IPS-11a (cell line): ENCODE data around the gene PRELID1.

ENCODE experiments used
- H3K4me3 ChIP-seq: one replicate; pipeline ENCODE4 v1.5.1; 2013; ENCODE audit warnings: low read depth, low read length, control low read depth

Gene PRELID1

DNA sequence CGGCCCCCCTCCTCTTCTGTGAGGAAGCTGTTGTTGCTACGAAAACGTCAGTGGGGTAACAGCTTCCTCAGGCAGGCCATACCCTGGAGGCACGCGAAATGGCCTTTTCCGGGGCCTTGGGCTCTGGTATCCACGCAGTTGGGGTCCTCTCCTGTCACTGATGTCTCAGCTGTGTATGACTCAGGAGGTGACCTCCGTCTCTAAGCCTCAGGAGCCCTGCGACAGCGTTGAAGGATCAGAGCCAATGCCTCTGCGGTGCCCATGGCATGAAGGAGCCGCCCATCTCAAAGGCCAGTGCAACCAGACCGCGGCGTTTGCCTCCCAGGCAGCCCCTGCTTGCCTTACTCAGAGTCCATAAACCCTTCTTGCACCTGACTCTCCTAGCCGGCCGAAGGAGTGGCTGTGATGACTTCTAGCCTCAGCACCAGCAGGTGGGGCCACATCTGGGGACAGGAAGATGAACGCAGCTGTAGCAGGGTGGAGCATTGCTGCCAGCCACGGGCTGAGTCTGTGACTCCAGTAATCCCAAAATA lies 9.1 kb downstream of the PRELID1 start:
- peak overlapping the region; percentile 44 for H3K4me3 ChIP-seq

DNA sequence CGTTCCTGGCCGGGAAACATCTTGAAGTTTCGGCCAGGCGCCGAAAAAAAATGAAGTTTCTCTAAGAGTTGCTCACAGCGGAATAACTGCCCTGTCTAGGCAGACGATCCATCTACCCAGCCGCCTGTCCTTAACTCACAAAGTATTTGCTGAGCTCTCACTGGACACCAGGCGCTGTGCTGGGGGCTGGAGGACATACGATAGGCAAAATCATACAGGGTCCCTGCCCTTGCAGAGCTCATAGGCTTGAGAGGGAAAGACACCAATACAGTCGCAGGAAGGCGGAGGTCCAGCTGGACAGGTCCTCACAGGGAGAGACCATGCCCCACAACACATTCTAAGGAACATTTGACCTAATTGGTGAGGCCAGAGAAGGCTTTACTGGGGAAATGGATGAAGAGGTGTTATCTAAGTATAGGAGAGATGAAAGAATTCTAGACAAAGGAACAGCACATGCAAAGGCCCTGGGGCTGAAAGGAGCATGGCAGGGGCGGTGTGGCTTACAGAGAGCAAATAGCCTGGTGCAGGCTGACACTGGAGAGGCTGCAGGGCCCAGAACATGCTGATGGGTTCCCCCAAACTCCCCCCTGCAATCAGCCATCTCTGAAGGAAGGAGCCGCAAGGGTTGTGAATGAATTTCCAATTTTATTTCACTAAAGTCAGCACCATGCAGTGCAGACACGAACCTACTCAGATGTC lies 10.1 kb downstream of the PRELID1 start:
- no peak overlapping the region for H3K4me3 ChIP-seq

DNA sequence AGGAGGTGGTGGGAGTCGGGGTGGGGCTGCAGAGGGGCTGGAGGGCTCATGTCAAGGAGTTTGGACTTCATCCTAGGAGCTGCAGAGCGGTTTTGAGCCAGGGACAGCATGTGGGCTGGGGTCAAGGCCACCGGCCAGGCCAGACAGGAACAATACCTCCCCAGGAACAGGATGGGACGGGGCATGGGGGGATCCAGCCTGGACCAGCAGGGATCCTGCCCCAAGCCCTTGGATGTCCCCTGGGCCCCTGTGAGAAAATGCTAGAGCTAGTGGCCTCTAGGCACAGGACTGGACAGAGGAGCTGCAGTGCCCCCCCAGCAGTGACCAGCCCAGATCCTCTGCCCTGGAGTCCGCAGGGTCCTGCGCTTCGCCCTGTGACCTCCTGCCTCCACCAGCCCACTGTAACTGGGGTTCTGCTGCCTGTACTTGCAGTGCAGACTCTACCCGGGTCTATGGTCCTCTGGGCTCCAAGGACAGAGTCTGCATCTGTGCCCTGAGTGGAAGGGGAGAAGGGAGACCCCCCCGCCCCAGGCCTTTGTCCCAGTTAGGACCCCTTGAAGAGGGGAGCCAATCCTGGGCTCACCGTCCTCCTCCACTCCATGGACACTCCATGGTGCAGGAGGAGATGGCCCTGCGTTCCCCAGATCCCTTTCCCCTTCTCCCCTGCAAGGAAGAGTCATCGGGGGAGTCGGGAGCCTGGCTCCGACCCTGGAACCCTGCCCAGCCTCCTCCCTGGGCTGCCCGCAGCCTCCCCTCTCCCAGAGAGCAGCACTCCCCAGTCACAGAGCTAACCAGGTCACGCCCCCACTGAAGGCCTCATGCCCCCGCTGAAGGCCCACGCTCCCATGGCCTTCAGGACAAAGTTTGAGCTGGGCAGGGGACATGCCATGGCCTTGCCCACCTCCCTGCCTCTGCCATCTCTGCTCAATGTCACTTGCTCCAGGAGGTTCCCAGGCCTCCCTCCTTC lies 11.1 kb downstream of the PRELID1 start:
- H3K4me3 ChIP-seq = no peak overlapping the region

DNA sequence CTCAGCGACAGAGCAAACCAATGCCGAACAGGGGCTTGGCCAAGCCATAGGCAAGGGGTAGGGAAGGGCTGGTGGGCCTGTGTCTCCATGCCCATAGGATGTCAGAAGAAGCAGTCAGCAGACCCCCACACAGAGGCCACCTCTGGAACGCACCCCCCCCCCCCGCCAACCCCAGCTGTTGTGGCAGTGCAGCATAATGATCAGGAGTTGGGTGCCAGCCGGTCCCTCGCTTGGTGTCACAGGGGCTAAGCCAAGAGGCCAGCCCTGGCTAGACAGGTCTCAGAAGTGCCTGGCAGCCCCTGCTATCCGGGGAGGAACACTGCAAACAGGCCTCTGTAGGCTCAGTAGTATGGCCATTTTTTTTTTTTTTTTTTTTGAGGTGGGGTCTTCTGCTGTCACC lies 11.8 kb downstream of the PRELID1 start:
- H3K4me3 ChIP-seq = no peak overlapping the region

DNA sequence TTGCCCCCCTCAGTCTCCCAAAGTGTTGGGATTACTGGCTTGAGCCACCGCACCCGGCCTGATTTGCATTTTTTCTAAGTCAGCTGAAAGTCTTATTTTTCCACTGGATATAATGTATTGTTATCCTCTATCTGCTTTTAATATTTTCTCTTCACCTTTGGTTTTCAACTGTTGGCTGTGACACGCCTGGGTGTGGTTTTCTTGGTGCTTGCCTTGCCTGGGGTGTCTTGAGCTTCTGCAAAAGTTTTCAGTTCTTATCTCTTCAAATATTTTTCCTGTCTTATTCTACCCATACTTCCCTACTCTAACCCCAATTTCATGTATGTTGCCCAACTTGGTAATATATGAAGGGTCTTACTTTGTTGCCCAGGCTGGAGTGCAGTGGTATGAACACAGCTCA lies 12.4 kb downstream of the PRELID1 start:
- H3K4me3 ChIP-seq = no peak overlapping the region

DNA sequence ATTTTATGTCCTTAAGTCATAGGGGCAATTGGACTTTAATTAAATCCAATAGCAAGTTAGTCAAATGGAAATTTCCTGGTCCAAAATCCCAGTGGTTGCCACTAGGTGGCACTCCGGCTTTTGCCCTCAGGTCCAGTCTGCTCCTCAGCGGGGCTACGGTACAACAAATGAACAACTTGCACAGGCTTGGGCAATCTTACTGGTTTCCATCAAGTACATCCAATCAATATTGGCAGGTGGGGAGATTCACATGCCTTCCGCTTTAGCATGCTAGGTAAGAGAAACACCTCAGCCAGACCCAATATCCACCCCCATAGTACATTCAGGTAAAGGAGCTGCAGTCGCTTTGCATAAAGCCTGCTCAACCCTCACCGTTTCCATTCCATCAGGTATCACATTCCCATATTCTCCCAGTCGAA lies 14.4 kb downstream of the PRELID1 start:
- no peak overlapping the region for H3K4me3 ChIP-seq

DNA sequence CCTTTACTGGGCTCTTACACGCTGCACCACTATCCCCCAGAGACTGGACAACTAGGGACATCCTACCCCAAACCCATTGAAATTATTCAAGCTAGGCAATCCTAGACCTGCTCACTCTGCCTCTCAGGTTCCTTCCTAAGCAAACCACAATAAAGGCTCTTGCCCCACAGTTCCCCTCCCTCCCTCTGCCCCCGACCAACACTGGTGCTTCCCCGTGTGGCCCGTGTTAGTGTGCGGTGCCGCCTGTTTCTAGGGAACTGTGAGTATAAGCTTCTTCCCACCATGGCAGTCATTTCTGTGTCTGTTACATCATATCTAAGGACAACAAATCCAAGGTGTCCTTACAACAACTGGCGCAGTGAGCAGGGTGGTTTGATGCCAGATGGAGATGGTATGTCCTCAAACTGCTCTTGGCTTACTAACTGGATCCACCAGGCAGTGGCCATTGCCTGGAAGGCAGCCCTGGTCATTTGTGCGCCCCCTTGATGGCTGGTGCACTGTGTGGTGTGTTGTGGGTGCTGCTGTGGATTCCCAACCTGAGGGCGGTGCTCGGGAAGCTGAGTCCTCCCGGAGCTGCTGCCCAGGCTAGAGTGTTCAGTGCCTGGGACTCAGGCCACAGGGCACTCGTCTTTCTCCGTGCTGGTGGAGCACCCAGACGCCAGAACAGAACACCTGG lies 16.5 kb downstream of the PRELID1 start:
- no peak overlapping the region for H3K4me3 ChIP-seq

DNA sequence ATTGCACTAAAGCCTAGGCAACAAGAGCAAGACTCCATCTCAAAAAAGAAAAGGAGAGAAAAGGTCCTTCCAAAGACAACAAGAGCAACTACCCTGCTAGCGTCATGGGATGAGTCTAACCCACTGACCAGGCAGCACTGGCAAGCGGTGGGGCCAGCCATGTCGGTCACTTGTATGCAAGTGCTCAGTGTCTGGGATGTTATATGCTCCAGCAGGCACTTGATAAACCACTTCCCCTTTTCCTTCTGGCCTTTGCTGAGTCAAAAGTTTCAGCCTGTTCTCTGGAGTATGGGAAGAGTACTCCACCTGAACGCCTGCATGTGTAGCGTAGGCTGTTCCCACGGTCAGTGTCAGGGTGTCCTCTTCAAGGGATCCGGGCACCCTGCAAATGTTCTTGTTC lies 17.3 kb downstream of the PRELID1 start:
- no peak overlapping the region for H3K4me3 ChIP-seq

DNA sequence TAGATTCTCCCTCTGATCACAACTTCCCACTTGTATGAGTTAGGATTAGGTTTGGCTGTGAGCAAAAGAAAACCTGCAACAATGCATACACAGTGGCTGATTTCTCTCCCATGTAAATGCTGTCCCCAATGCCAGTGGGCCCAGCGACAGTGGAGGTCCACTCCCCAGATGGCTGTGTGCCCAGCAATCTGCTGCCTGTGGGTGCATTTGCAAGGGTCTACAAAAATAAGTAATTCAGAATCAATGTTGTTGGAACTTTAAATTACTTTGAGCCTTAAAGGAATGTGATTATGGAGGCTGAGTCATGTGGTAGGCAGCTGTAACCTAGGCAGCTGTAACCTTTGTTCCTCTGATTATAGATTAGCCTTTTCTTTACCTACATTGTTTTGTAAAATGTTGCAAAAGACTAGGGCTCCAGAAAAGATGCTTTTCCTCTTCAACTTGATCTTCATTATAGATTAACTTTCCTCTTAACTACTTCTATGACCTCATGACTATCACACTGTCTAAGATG lies 22.3 kb downstream of the PRELID1 start:
- H3K4me3 ChIP-seq = no peak overlapping the region

DNA sequence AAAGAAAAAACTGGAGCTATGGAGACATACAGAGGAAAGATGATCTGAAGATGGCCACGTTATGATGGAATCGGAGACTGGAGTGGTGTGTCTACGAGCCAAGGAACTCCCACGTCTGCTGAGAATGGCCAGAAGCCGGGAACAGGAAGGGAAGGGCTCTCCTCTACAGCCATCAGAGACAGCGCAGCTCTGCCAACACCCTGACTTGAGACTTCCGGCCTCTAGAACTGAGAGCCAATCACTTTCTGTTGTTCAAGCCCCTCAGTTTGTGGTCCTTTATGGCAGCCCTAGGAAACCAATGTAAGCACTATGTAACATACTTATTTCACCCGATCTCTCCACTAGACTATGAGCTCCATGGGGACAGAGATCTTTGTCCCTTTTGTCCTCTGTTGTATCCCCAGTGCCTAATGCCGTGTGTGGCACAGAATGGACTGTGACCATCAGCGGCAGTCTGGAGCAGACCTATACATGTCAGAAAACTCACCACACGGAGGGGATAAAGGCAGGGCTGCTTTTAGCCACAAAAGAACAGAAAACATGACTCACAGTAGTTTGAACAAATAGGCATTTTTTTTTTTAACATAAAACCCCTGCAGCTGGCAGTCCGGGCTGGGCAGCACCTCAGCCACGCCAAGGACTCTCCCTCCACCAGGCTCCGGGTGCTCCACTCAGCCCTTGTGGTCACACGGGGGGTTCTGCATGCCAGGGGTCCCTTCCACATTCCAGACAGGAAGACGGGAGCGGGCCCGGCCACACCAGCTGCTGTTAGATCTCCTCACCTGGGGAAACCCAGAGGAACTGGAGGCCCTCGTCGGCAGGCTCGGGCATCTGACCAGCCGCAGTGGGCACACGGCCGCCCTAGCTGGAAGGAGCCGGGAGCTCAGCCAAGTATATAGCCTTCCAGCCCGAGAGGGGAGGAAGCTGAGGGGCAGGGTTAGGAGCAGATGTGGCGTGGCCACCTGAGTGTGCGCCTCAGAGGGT lies 24.2 kb downstream of the PRELID1 start:
- no peak overlapping the region for H3K4me3 ChIP-seq

DNA sequence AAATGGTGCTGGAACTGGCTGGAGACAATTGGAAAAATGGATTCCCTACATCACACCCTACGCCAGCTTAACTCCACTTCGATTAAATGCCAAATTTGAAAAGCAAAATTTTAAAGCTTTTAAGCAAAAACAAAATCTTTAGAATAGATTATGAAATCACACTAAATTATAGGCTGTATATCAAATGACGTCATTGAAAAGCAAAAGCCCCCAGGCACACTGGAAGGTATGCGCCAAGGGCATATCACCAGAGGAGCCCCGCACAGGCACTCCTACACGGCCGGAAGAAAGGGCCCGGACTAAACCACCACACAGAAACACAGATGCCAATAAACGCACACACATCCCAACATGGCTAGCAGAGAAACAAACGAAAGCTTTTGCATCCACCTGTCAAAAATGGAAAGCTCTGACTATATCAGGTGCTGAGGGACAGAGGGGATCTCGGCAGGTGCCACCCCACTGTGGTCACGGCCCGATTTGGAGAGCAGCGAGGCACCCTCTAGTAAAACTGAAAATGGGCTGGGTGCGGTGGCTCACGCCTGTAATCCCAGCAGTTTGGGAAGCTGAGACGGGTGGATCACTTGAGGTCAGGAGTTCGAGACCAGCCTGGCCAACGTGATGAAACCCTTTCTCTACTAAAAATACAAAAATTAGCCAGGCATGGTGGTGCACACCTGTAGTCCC lies 25.1 kb downstream of the PRELID1 start:
- no peak overlapping the region for H3K4me3 ChIP-seq

DNA sequence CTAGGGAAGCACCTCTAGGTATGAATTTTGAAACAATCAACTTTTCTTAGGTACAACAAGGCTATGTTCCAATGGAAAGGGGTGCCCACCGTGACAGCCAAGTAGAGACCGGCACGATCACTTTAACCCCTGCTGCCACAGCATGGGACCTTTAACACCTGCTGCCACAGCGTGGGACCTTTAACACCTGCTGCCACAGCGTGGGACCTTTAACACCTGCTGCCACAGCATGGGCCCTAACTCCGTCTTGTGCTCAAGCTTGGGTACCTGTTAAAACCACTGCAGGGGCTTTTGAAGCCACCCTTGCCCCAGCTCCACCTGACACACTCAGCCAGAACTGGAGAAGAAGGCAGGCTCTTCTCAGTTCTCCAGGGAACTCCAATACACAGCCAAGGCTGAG lies 26.3 kb downstream of the PRELID1 start:
- no peak overlapping the region for H3K4me3 ChIP-seq

DNA sequence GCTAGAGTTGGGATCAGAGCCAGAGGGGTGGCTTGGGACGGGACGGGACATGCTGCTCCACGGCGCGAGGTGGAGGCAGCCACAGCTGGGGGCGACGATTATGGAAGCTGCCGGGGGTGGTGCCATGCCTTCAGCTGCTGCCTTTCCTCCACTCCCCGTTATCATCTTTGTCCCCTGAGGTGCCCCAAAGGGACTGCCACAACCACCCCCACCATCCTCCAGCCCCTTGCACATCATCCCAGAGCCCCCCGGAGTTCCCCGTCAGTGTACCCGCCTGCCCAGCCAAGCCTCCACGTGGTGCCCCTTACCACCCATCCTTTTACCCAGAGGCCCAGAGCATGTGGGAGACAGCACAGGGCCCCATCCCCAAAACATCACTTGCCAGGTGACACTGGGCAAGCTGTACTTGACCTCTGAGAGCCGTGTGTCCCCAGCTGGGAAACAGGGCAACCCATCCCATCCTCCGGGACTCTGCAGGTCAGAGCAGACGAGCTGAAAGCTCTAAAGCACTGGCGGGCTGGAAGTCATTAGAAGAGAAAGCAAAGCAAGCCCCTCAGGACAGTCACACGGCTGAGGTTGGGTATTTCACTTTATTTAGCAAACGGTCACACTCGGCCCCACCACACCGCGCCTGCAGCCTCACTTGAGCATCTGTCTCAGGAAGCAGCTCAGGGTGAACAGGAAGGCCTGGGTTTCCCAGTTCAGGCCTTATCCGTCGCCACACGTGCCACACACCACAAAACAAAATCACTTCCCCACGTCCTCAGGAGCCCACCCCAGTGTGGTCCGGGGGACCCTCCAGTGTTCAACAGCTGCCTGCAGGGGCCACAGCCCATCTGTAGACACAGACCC lies 27.6 kb downstream of the PRELID1 start:
- H3K4me3 ChIP-seq = no peak overlapping the region

DNA sequence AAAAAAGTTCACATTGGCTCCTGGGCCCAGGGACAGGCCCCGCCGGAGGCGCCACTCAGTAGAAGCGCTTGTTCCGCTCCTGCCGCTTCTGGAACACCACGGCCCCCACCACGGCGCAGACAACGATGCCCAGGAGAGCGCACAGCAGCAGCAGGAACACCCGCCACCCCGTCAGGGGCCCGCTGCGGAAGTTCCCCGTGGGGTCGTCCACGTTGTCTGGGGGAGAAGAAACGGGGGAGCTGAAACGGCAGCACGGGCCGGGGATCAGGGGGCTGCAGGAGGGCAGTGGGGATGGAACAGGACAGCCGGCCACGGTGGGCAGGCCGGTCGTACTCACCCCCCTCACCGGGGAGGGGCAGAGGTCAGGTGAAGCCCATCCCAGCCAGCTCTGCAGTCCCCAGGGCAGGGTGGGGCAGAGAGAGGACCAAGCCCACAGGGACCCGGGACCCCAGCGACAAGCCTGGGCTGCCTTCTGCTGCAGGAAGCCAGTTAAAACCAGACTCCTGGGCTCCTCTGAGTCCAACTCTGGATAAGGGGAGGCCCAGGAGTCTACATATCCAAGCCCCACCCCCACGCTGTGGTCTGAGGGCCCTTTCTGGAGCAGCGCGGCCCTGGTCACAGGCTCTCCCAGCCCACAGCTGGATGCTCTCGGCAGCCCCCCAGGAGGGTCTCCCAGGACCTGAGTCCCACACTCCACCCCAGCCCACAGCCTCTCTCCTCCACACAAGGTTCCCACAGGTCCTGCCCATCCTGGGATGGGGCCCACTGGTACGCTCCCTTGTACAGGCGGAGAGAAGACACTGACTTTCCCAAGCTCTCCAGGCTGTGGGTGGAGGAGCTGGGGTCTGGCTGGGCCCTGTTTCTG lies 28.7 kb downstream of the PRELID1 start:
- no peak overlapping the region for H3K4me3 ChIP-seq

DNA sequence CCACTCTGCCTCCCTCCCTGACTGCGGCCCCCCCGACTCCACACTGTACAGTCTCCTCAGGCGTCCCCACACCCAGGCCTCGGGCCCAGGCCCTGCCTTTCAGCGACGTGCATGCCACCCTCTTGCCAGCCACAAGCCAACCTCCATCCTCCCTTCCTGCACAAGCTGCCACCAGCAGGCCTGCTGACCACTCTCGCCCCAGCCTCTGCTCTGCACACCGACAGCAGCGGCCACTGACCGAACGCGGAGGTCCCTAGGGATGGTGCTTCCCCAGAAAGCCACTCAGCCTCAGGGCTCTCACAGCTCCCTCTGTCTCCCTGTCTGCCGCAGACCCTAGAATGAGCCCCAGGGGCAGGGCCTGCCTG lies 29.3 kb downstream of the PRELID1 start:
- H3K4me3 ChIP-seq = no peak overlapping the region

DNA sequence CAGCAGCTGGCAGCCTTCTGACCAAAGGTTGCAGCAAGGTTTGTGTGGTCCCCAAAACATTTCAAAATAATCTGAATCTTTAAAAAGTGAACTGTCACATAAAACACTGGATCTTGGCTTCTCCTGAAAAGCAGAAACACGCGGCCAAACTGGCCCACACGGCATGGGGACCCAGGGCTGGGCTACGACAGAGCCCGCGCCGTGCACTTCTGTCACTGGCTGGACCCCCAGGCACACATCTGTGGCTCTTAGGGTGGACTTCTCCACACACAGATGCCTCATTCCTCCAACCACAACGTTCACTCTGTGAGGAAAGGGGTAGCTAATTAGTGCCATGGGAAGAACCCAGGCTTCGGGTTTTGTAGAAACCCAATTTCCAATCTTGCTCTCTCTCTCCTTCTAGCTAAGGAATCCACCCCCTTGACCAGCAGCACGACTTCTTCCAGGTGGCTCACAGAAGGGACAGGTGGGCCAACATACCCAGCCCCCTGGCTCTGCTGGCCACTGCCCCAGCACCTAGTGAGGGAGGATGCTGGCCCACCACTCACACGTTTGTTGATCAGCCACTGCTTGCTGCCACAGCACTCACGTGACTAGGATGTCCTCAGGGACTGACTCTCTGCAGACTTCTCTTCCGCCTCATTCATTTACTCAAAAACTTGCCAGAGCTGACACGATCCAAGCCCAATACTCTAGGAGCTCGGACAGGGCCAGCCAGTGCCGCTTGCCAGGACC lies 30.0 kb downstream of the PRELID1 start:
- no peak overlapping the region for H3K4me3 ChIP-seq

DNA sequence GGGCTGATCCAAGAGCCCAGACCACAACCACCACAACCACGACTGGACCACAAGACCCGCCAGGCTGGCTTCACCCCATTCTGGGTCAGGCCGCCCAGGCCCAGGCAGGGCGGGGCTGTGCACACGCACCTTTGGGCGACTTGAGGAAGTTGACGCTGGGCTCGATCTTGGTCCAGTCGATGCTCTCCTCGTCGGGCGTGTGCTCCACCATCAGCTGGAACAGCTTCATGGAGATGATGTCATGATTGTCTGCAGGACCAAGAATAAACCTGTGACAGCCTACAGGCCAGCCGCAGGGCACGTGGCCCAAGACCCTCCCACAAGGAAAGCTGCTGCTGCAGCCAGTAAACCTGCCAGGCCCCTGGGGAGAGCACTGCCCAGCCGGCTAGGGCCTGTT lies 30.6 kb downstream of the PRELID1 start:
- H3K4me3 ChIP-seq = no peak overlapping the region
